Kidney capillary endothelial cell (primary cell): ENCODE measurements around the gene ARHGEF25.
"Not testable (repeated sequence)": the region's sequence is repeated elsewhere in the genome, so short reads cannot be mapped to it uniquely, and the experiment has no call there.

Experiments
- DNase-seq: peaks from one replicate; pipeline ENCODE4 v3.0.0-alpha.2; 2018; ENCODE audit warnings: low spot score

Gene ARHGEF25

DNA sequence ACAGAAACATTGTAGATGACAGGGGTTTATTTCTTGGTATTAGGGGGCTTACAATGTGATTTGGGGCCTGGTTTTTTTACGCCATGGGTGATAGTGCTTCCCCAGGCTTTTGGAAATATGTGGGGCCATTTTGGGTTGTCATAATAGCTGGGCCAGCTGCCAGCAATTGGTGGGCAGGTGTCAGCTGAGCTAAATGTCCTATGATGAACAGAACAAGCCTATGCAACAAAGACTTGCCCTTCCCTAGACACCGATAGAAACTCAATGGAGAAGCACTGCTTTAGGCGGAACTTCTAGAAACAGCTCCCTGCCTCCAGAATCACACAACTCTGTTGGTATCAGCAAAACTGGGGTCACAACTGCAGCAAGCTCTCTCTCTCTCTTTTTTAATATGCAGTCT is 26.9 kb downstream of the ARHGEF25 start:
- no peak for DNase-seq

DNA sequence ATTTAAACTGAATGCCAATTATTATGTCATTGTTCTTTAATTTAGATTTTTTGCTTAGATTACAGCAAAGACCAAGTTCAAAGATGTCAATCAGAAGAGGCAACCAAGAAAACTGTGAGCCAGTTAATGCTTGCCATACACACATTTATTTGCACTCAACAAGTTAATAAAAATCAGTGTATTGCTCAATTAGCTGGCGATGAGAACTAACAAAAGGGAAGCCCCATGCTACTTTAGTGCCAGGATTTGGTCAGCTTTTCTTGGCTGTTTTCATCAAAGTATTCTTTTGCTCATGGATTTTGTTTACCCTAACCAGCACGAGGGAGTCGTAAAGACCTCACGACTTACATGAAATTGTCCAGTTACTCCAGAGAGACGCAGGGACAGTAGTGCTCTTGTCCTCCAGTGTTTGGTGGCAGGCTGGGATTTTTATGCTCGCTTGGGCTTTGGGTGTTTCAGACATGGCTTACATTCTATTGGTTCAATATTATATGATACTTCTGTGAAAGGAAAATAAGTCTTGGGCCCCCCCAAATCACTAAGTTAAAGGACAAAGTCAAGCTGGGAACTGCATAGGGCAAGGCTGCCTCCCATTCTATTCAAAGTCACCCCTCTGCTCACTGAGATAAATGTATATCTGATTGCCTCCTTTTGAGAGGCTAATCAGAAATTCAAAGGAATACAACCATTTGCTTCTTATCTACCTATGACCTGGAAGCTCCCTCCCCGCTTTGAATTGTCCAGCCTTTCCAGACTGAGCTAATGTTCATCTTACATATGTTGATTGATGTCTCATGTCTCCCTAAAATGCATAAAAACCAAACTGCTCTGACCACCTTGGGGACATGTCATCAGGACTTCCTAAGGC is 29.2 kb downstream of the ARHGEF25 start:
- DNase-seq: no peak

GRCh38 chr12:57641699-57642442 is 30.6 kb downstream of the ARHGEF25 start:
- no peak for DNase-seq

GRCh38 chr12:57645990-57646658 is 34.9 kb downstream of the ARHGEF25 start:
- DNase-seq: not testable (repeated sequence)

DNA sequence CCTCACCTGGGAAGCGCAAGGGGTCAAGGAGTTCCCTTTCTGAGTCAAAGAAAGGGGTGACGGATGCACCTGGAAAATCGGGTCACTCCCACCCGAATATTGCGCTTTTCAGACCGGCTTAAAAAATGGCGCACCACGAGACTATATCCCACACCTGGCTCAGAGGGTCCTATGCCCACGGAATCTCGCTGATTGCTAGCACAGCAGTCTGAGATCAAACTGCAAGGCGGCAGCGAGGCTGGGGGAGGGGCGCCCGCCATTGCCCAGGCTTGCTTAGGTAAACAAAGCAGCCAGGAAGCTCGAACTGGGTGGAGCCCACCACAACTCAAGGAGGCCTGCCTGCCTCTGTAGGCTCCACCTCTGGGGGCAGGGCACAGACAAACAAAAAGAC is 35.4 kb downstream of the ARHGEF25 start:
- DNase-seq: not testable (repeated sequence)

GRCh38 chr12:57654042-57654441 is 42.8 kb downstream of the ARHGEF25 start:
- DNase-seq: no peak

GRCh38 chr12:57655541-57656240 is 44.5 kb downstream of the ARHGEF25 start:
- no peak for DNase-seq

- not testable (repeated sequence) for DNase-seq
Measured at GRCh38 chr12:57656408-57656807, 45.2 kb downstream of the ARHGEF25 start.

GRCh38 chr12:57657744-57658143 is 46.5 kb downstream of the ARHGEF25 start:
- DNase-seq: no peak

GRCh38 chr12:57658890-57659289 is 47.7 kb downstream of the ARHGEF25 start:
- no peak for DNase-seq

GRCh38 chr12:57661376-57661775 is 50.1 kb downstream of the ARHGEF25 start:
- no peak for DNase-seq

DNA sequence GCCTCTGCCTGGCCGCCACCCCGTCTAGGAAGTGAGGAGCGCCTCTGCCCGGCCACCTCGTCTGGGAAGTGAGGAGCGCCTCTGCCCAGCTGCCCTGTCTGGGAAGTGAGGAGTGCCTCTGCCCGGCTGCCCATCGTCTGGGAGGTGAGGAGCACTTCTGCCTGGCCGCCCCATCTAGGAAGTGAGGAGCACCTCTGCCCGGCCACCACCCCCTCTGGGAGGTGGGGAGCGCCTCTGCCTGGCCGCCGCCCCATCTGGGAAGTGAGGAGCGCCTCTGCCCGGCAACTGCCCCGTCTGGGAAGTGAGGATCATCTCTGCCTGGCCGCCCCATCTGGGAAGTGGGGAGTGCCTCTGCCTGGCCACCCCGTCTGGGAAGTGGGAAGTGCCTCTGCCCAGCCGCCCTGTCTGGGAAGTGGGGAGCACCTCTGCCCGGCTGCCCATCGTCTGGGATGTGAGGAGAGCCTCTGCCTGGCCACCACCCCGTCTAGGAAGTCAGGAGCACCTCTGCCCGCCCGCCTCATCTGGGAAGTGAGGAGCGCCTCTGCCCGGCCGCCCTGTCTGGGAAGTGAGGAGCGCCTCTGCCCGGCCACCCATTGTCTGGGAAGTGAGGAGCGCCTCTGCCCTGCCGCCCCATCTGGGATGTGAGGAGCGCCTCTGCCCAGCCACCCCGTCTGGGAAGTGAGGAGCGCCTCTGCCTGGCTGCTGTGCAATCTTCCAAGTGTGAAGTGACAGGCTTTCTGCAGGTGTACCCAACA is 54.0 kb downstream of the ARHGEF25 start:
- not testable (repeated sequence) for DNase-seq
